ENCODE measurements around the gene FABP3.

FABP3 gene

GRCh38 chr1:31373056-31373896 lies at the start of gene FABP3:
Gene FABP3, minus strand, starts transcription at chr1:31373076. Its CDS starts 62 bp downstream, at chr1:31373014.
- TF ChIP-seq GATA2 (IDR thresholded peaks at IDR 0.05; ENCODE audit: low read depth, low read length), result no peak
- TF ChIP-seq GATA3 (IDR thresholded peaks at IDR 0.05; ENCODE audit: low read depth, low read length), result no peak

GRCh38 chr1:31421371-31422040 lies 48.6 kb upstream of the FABP3 start:
- TF ChIP-seq GATA3 (IDR thresholded peaks at IDR 0.05; ENCODE audit: low read depth, low read length), result no peak
- TF ChIP-seq GATA2 (IDR thresholded peaks at IDR 0.05; ENCODE audit: low read depth, low read length), result no peak

GRCh38 chr1:31420716-31421115 lies 47.8 kb upstream of the FABP3 start:
- TF ChIP-seq GATA2 (IDR thresholded peaks at IDR 0.05; ENCODE audit: low read depth, low read length) (no peak), GATA3 (IDR thresholded peaks at IDR 0.05; ENCODE audit: low read depth, low read length) (no peak)

- TF ChIP-seq GATA2 (IDR thresholded peaks at IDR 0.05; ENCODE audit: low read depth, low read length), result no peak
- TF ChIP-seq GATA3 (IDR thresholded peaks at IDR 0.05; ENCODE audit: low read depth, low read length), result no peak
Observed at GRCh38 chr1:31418626-31419323, 45.9 kb upstream of the FABP3 start.

GRCh38 chr1:31417148-31417547 lies 44.3 kb upstream of the FABP3 start:
- no peak for TF ChIP-seq GATA3 (IDR thresholded peaks at IDR 0.05; ENCODE audit: low read depth, low read length)
- TF ChIP-seq GATA2 (IDR thresholded peaks at IDR 0.05; ENCODE audit: low read depth, low read length), result no peak

- no peak for TF ChIP-seq GATA3 (IDR thresholded peaks at IDR 0.05; ENCODE audit: low read depth, low read length)
- no peak for TF ChIP-seq GATA2 (IDR thresholded peaks at IDR 0.05; ENCODE audit: low read depth, low read length)
Observed at GRCh38 chr1:31416101-31416736, 43.3 kb upstream of the FABP3 start.

- TF ChIP-seq GATA2 (IDR thresholded peaks at IDR 0.05; ENCODE audit: low read depth, low read length) (no peak), GATA3 (IDR thresholded peaks at IDR 0.05; ENCODE audit: low read depth, low read length) (no peak)
Observed at GRCh38 chr1:31415658-31416057, 42.8 kb upstream of the FABP3 start.

- TF ChIP-seq GATA2 (IDR thresholded peaks at IDR 0.05; ENCODE audit: low read depth, low read length), result no peak
- TF ChIP-seq GATA3 (IDR thresholded peaks at IDR 0.05; ENCODE audit: low read depth, low read length), result no peak
Observed at GRCh38 chr1:31414980-31415370, 42.1 kb upstream of the FABP3 start.

GRCh38 chr1:31413405-31414001 lies 40.6 kb upstream of the FABP3 start:
- TF ChIP-seq GATA3 (IDR thresholded peaks at IDR 0.05; ENCODE audit: low read depth, low read length), result no peak

GRCh38 chr1:31412732-31413404 lies 40.0 kb upstream of the FABP3 start, which contains the start of gene SERINC2:
Gene SERINC2, plus strand, starts transcription at chr1:31413213. Its CDS starts 53 bp downstream, at chr1:31413266.
- TF ChIP-seq GATA3 (IDR thresholded peaks at IDR 0.05; ENCODE audit: low read depth, low read length) (no peak), GATA2 (IDR thresholded peaks at IDR 0.05; ENCODE audit: low read depth, low read length) (no peak)

- TF ChIP-seq GATA3 (IDR thresholded peaks at IDR 0.05; ENCODE audit: low read depth, low read length) (no peak), GATA2 (IDR thresholded peaks at IDR 0.05; ENCODE audit: low read depth, low read length) (no peak)
Observed at GRCh38 chr1:31412205-31412604, 39.3 kb upstream of the FABP3 start.

- TF ChIP-seq GATA3 (IDR thresholded peaks at IDR 0.05; ENCODE audit: low read depth, low read length), result no peak
- TF ChIP-seq GATA2 (IDR thresholded peaks at IDR 0.05; ENCODE audit: low read depth, low read length), result no peak
Observed at GRCh38 chr1:31410871-31411270, 38.0 kb upstream of the FABP3 start.
